ENCODE data around the gene FNDC3B.

Gene FNDC3B

DNA sequence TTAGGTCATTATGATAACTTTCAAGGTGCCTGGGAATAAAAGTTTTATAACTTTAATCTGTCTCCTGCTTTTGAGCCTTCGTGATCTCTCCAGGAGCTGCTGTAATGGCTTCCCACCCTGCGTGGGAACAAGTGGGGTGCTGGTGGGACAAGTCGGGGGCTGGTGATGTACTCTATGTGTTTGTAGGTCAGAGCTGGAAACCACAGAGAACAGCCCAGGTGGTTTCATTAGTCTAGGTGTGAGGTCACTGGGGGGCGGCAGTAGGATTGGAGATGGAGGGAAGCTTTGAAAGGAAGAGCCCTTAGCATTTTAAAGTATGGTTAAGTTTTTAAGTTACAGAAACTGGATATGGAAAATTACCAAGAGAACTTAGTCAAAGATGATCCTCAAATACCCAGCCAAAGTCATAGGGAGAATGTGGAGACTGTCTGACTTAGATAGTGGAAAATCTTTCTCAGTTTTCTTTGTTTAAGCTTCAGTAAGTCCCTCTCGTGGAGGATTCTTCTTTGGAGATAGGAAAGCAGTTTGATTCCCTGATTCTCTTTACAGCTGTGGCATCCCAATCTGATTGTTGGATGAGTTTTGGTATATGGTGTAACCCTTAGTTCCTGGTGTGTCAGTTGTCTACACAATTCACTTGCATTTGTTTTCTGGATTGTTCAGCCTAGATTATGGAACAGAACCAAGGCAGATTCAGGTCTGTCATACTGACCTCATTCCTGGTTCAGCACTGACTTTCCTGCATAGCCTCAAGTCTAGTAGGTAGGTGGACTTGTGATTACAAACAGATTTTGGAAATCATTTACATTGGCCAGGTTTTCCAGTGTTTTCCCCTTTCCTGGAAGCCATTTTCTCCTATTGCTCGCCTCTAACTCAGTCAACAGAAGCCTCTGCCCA lies 115.6 kb downstream of the FNDC3B start:
- TF ChIP-seq POLR2A (IDR thresholded peaks at IDR 0.05; ENCODE audit: extremely low read depth, insufficient read length) = no peak
- no peak for TF ChIP-seq MYC (IDR thresholded peaks at IDR 0.05; ENCODE audit: low read depth, low read length)
- TF ChIP-seq, protein P1, sequence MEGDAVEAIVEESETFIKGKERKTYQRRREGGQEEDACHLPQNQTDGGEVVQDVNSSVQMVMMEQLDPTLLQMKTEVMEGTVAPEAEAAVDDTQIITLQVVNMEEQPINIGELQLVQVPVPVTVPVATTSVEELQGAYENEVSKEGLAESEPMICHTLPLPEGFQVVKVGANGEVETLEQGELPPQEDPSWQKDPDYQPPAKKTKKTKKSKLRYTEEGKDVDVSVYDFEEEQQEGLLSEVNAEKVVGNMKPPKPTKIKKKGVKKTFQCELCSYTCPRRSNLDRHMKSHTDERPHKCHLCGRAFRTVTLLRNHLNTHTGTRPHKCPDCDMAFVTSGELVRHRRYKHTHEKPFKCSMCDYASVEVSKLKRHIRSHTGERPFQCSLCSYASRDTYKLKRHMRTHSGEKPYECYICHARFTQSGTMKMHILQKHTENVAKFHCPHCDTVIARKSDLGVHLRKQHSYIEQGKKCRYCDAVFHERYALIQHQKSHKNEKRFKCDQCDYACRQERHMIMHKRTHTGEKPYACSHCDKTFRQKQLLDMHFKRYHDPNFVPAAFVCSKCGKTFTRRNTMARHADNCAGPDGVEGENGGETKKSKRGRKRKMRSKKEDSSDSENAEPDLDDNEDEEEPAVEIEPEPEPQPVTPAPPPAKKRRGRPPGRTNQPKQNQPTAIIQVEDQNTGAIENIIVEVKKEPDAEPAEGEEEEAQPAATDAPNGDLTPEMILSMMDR (IDR thresholded peaks at IDR 0.05; ENCODE audit: low read depth, low read length) = no peak
- TF ChIP-seq, protein P2, sequence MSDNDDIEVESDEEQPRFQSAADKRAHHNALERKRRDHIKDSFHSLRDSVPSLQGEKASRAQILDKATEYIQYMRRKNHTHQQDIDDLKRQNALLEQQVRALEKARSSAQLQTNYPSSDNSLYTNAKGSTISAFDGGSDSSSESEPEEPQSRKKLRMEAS (IDR thresholded peaks at IDR 0.05; ENCODE audit: low read depth, low read length) = no peak
- no peak for DNase-seq (ENCODE audit: low read depth)
- no peak overlapping the region for H3K4me3 ChIP-seq (ENCODE audit: low read depth, low read length)

DNA sequence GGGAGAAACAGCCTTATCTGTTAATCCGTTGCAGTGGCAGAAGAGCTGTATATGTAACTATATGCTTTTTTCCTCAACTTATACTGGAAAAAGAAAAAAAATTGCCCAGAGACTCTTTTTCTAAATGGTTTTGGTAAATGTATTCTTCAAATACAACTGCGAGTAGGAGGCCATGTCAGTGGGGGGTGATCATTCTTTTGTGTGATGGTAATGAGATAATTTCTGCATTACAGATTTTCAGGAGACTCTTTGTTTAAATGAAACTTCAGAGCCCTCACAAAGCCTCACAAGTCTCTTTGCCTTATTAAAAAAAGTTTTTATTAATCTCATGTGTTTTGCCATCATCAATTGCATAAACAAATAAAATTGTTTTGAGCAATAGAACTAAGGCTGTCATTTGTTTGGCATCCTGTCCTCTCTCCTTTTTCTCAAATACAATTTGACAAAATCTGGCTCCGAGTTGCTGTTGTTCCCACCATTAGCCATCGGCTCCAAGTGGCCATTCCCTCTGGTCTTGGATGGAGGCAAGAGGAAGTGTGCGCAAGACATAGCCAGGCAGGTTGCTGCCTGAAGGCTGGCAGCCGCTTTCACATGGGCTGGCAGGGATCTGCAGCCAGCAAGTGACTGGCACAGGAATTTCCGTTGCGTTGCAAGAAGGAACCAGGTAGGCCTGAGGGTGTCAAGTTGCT lies 116.7 kb downstream of the FNDC3B start:
- DNase-seq (ENCODE audit: low read depth) = no peak

DNA sequence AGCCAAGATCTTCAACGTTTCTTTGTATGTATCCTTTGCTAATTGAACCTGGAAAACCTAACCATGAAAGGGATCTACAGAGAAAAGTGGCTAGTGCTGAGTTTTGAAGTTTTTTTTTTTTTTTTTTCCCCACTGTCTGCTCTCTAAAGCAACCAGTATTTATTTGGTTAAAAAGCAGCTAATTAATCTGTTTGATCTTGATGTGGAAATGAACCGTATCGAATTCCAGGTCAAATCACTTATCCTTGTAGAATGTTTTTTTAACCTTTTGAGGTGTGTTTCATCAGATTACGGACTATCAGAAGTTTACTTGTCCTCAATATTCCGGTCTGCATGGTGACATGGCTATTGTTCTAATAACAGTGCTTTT lies 117.2 kb downstream of the FNDC3B start:
- TF ChIP-seq MYC (IDR thresholded peaks at IDR 0.05; ENCODE audit: low read depth, low read length) (no peak), POLR2A (IDR thresholded peaks at IDR 0.05; ENCODE audit: extremely low read depth, insufficient read length) (no peak)
- TF ChIP-seq, protein P2 (IDR thresholded peaks at IDR 0.05; ENCODE audit: low read depth, low read length) = no peak
- TF ChIP-seq, protein P1 (IDR thresholded peaks at IDR 0.05; ENCODE audit: low read depth, low read length) = no peak
- H3K4me3 ChIP-seq (ENCODE audit: low read depth, low read length) = no peak overlapping the region
- DNase-seq (ENCODE audit: low read depth) = no peak

More for the DNA sequence above, 116.7 kb downstream of the FNDC3B start:
- no peak overlapping the region for H3K4me3 ChIP-seq (ENCODE audit: low read depth, low read length)
- TF ChIP-seq MYC (IDR thresholded peaks at IDR 0.05; ENCODE audit: low read depth, low read length) (no peak), POLR2A (IDR thresholded peaks at IDR 0.05; ENCODE audit: extremely low read depth, insufficient read length) (no peak)
- TF ChIP-seq, protein P1 (IDR thresholded peaks at IDR 0.05; ENCODE audit: low read depth, low read length) = no peak
- TF ChIP-seq, protein P2 (IDR thresholded peaks at IDR 0.05; ENCODE audit: low read depth, low read length) = no peak

DNA sequence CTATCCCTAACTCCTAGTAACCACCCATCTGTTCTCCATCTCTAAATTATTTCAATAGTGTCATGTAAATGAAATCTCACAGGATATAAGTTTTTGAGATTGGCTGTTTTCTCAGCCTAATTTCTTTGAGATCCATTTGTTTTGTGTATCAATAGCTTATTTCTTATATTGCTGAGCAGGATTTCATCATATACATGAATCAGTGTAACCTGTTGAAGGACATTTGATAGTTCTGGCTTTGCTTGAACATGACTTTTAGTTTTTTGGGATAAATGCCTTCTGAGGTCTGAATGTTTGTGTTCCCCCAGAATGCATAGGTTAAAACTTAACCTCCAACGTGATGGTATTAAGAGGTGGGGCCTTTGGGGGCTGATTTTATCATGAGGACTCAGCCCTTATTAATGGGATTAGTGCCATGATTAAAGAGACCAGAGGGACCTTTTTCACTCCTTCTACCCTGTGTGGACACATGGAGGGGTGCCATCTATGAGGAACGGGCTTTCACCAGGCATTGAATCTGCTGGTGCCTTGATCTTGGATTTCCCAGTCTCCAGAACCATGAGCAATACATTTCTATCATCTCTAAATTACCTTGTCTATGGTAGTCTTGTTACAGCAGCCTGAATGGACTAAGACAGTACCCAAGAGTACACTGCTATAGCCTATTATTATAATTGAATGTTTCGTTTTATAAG lies 118.3 kb downstream of the FNDC3B start:
- no peak for DNase-seq (ENCODE audit: low read depth)
- no peak overlapping the region for H3K4me3 ChIP-seq (ENCODE audit: low read depth, low read length)
- TF ChIP-seq MYC (IDR thresholded peaks at IDR 0.05; ENCODE audit: low read depth, low read length) (no peak), POLR2A (IDR thresholded peaks at IDR 0.05; ENCODE audit: extremely low read depth, insufficient read length) (no peak)
- TF ChIP-seq, protein P2 (IDR thresholded peaks at IDR 0.05; ENCODE audit: low read depth, low read length) = no peak
- TF ChIP-seq, protein P1 (IDR thresholded peaks at IDR 0.05; ENCODE audit: low read depth, low read length) = no peak

DNA sequence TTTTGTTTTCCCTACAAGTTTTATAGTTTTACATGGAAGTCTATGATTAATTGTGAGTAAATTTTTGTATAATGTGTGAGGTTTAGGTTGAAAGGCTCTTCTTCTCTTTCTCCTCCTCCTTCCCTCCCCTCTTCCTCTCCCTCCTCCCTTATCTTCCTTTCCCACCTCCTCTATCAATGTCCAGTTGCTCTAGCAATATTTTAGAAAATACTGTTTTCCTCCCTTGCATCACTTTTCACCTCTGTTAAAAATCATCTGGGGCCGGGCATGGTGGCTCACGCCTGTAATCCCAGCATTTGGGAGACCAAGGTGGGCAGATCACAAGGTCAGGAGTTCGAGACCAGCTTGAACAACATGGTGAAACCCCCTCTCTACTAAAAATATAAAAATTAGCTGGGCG lies 119.4 kb downstream of the FNDC3B start:
- DNase-seq (ENCODE audit: low read depth) = no peak
- no peak for TF ChIP-seq POLR2A (IDR thresholded peaks at IDR 0.05; ENCODE audit: extremely low read depth, insufficient read length)
- TF ChIP-seq, protein P2 (IDR thresholded peaks at IDR 0.05; ENCODE audit: low read depth, low read length) = no peak
- TF ChIP-seq MYC (IDR thresholded peaks at IDR 0.05; ENCODE audit: low read depth, low read length) = no peak
- H3K4me3 ChIP-seq (ENCODE audit: low read depth, low read length) = no peak overlapping the region
